Transverse colon (tissue), 4 donors: ENCODE measurements around the gene SCRN3.
"Not testable (repeated sequence)": the region's sequence is repeated elsewhere in the genome, so short reads cannot be mapped to it uniquely, and the experiment has no call there.

ENCODE experiments used
- POLR2AphosphoS5 ChIP-seq, 3 donors: sonication (generic); formaldehyde crosslinking; IDR thresholded peaks; one replicate each; pipeline ENCODE4 v1.6.1; 2016; ENCODE audit warnings: antibody characterized with exemption in 3 of 3
- TF ChIP-seq, protein P1 (sequence below), 5 experiments: fragments of 200-600 bp in 3 of 5; fragments of 450-650 bp in 2 of 5; sonication (generic) in 3 of 5; IDR thresholded peaks; 1 replicate in 2 of 5; 2 replicates in 3 of 5; pipeline ENCODE4 v1.5.1; 2016 to 2017; ENCODE audit warnings: antibody characterized with exemption in 5 of 5, inconsistent platforms in 3 of 5, mild to moderate bottlenecking in 2 of 5, moderate library complexity in 1 of 5

DNA sequence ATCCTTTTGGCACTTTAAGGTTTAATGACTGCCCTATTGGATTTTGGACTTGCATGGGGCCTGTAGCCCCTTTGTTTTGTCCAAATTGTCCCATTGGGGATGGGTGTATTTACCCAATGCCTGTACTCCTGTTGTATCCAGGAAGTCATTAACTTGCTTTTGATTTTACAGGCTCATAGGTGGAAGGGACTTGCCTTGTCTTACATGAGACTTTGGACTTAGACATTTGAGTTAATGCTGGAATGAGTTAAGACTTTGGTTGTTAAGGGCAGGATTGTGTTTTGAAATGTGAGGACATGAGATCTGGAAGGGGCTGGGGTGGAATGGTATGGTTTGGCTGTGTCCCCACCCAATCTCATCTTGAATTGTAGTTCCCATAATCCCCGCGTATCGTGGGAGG, 5.2 kb upstream of the SCRN3 start:
- TF ChIP-seq, protein P1, sequence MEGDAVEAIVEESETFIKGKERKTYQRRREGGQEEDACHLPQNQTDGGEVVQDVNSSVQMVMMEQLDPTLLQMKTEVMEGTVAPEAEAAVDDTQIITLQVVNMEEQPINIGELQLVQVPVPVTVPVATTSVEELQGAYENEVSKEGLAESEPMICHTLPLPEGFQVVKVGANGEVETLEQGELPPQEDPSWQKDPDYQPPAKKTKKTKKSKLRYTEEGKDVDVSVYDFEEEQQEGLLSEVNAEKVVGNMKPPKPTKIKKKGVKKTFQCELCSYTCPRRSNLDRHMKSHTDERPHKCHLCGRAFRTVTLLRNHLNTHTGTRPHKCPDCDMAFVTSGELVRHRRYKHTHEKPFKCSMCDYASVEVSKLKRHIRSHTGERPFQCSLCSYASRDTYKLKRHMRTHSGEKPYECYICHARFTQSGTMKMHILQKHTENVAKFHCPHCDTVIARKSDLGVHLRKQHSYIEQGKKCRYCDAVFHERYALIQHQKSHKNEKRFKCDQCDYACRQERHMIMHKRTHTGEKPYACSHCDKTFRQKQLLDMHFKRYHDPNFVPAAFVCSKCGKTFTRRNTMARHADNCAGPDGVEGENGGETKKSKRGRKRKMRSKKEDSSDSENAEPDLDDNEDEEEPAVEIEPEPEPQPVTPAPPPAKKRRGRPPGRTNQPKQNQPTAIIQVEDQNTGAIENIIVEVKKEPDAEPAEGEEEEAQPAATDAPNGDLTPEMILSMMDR (IDR thresholded peaks at IDR 0.05), result not testable (repeated sequence)
- TF ChIP-seq POLR2AphosphoS5 (IDR thresholded peaks at IDR 0.05), result not testable (repeated sequence)
